ENCODE measurements around the gene GABPB1.

The GABPB1 gene

DNA sequence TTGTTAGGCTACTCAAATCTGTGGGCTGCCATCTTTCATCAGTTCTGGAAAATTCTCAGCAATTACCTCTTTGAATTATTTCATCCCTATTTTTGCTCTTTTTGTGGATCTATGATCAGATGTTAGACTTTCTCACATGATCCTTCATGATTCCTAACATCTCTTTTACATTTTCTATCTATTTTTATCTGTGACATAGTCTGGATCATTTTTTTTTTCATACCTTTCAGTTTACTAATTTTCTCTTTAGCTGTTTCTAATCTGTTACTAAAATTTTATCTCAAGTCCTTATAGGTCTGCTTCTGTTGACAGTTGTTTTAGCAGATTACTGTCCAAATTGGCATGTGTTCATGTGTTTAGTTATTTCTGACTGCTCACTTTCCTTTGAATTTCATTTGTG, 47.2 kb downstream of the GABPB1 start:
- no peaks in the 10 kb centered on the region for H3K27me3 ChIP-seq (ENCODE audit: insufficient read depth, low read length, poor library complexity)
- no peak overlapping the region for H4K8ac ChIP-seq (ENCODE audit: low read depth, low read length)
- no peak overlapping the region for H2AK5ac ChIP-seq (ENCODE audit: low read length)
- no peaks in the 10 kb centered on the region for H3K79me1 ChIP-seq (ENCODE audit: low read length)
- H2BK15ac ChIP-seq (replicated peaks; ENCODE audit: low read depth): no peak overlapping the region
- H3K23ac ChIP-seq (ENCODE audit: low read length): no peak overlapping the region
- DNase-seq: no peak
- no peak overlapping the region for H3K4me2 ChIP-seq (ENCODE audit: low read length)
- no peaks in the 10 kb centered on the region for H3K4me1 ChIP-seq (ENCODE audit: control insufficient read depth, low read depth, low read length)
- H3K27ac ChIP-seq (ENCODE audit: low read depth, low read length): no peak overlapping the region
- no peaks in the 10 kb centered on the region for H3K36me3 ChIP-seq (ENCODE audit: control insufficient read depth, insufficient read depth, low read length)
- no peak overlapping the region for H2BK120ac ChIP-seq (ENCODE audit: low read depth, low read length)
- no peak overlapping the region for H4K5ac ChIP-seq (ENCODE audit: low read length)
- H3K9ac ChIP-seq (ENCODE audit: low read length): no peak overlapping the region
- no peak overlapping the region for H3K4ac ChIP-seq (ENCODE audit: low read depth, low read length)
- H3K18ac ChIP-seq (ENCODE audit: low read length): no peak overlapping the region
- no peaks in the 10 kb centered on the region for H3K79me2 ChIP-seq (ENCODE audit: control insufficient read depth, insufficient read depth, low read length)
- no peak overlapping the region for H2BK5ac ChIP-seq (ENCODE audit: low read length)
- no peak overlapping the region for H3K4me3 ChIP-seq (ENCODE audit: low read length)
- no peak overlapping the region for H3K56ac ChIP-seq (ENCODE audit: low read length)

DNA sequence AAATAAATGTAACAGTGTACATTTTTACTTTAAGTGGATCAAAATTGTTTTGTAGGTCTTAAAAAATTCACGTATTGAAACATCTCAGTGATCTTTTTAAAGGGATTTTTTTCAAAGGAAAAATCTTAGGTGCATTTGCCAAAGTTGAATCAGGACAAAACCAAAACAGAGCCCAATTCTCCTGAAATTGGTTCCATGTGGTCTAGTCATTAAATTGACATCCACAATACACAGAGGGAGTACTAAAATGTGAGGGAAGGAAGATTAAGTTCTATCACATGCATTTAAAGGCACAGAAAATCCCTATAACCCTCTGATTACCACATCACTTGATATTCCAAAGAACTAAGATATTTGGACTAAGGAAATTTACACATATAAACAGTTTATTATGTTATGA, 50.2 kb downstream of the GABPB1 start:
- Histone ChIP-seq H3K79me2 (ENCODE audit: control insufficient read depth, insufficient read depth, low read length) (no peaks in the 10 kb centered on the region), H3K18ac (ENCODE audit: low read length) (no peak overlapping the region), H2BK15ac (replicated peaks; ENCODE audit: low read depth) (no peak overlapping the region), H3K56ac (ENCODE audit: low read length) (no peak overlapping the region), H2BK120ac (ENCODE audit: low read depth, low read length) (no peak overlapping the region), H3K4ac (ENCODE audit: low read depth, low read length) (no peak overlapping the region), H3K79me1 (ENCODE audit: low read length) (no peaks in the 10 kb centered on the region), H3K9ac (ENCODE audit: low read length) (no peak overlapping the region), H4K8ac (ENCODE audit: low read depth, low read length) (no peak overlapping the region), H3K27me3 (ENCODE audit: insufficient read depth, low read length, poor library complexity) (no peaks in the 10 kb centered on the region), H2BK5ac (ENCODE audit: low read length) (no peak overlapping the region), H3K36me3 (ENCODE audit: control insufficient read depth, insufficient read depth, low read length) (no peaks in the 10 kb centered on the region), H3K4me3 (ENCODE audit: low read length) (no peak overlapping the region), H3K4me2 (ENCODE audit: low read length) (no peak overlapping the region), H4K5ac (ENCODE audit: low read length) (no peak overlapping the region), H3K27ac (ENCODE audit: low read depth, low read length) (no peak overlapping the region), H3K4me1 (ENCODE audit: control insufficient read depth, low read depth, low read length) (no peaks in the 10 kb centered on the region), H2AK5ac (ENCODE audit: low read length) (no peak overlapping the region), H3K23ac (ENCODE audit: low read length) (no peak overlapping the region)
- no peak for DNase-seq
- WGBS (ENCODE audit: extremely low coverage, insufficient coverage, low lambda C conversion rate): no CpG with 5 or more reads among the region's 1 CpG

DNA sequence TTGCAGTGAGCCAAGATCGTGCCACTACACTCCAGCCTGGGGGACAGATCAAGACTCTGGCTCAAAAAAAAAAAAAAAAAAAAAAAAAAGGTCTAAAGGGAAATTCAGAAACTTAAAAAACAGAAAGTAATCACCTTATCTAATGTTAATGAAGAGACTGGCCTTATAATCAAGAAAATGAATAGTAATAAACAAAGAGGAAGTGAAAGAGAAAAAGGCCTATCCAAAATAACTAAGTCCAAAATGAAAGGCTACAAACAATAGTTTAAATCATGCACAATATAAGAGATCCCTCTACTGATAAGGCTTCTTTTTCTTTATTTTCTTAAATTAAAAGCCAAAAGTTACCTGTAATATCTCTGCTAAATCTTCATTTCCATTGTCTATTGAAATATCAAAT, 52.4 kb downstream of the GABPB1 start:
- H3K18ac ChIP-seq (ENCODE audit: low read length): no peak overlapping the region
- no peaks in the 10 kb centered on the region for H3K36me3 ChIP-seq (ENCODE audit: control insufficient read depth, insufficient read depth, low read length)
- no peak overlapping the region for H3K9ac ChIP-seq (ENCODE audit: low read length)
- H3K23ac ChIP-seq (ENCODE audit: low read length): no peak overlapping the region
- no peak overlapping the region for H3K4ac ChIP-seq (ENCODE audit: low read depth, low read length)
- H3K4me2 ChIP-seq (ENCODE audit: low read length): no peak overlapping the region
- H3K4me3 ChIP-seq (ENCODE audit: low read length): no peak overlapping the region
- no peak overlapping the region for H3K27ac ChIP-seq (ENCODE audit: low read depth, low read length)
- H2AK5ac ChIP-seq (ENCODE audit: low read length): no peak overlapping the region
- H3K56ac ChIP-seq (ENCODE audit: low read length): no peak overlapping the region
- H4K5ac ChIP-seq (ENCODE audit: low read length): no peak overlapping the region
- H2BK15ac ChIP-seq (replicated peaks; ENCODE audit: low read depth): no peak overlapping the region
- H3K4me1 ChIP-seq (ENCODE audit: control insufficient read depth, low read depth, low read length): no peaks in the 10 kb centered on the region
- no peak overlapping the region for H2BK5ac ChIP-seq (ENCODE audit: low read length)
- no peak for DNase-seq
- WGBS (ENCODE audit: extremely low coverage, insufficient coverage, low lambda C conversion rate): no CpG with 5 or more reads among the region's 1 CpG
- no peak overlapping the region for H2BK120ac ChIP-seq (ENCODE audit: low read depth, low read length)
- H3K79me2 ChIP-seq (ENCODE audit: control insufficient read depth, insufficient read depth, low read length): no peaks in the 10 kb centered on the region
- H3K27me3 ChIP-seq (ENCODE audit: insufficient read depth, low read length, poor library complexity): no peaks in the 10 kb centered on the region
- no peak overlapping the region for H4K8ac ChIP-seq (ENCODE audit: low read depth, low read length)
- no peaks in the 10 kb centered on the region for H3K79me1 ChIP-seq (ENCODE audit: low read length)

DNA sequence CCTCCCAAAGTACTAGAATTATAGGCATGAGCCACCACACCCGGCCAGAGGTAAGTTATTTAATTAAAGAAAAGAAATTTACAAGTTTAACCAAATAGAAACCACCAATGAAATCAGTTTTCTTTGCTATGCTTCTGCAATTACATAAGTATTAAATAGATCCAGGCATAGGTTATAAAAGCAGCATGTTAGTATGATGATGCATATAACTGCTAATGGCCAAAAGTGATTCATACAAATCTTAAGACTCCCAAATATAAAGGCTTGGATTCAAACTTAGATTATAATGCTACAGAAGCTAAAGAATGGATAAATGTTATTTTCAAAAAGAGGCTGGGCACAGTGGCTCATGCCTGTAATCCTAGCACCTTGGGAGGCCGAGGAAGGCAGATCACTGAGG, 56.7 kb downstream of the GABPB1 start:
- Histone ChIP-seq H2AK5ac (ENCODE audit: low read length) (no peak overlapping the region), H3K36me3 (ENCODE audit: control insufficient read depth, insufficient read depth, low read length) (no peaks in the 10 kb centered on the region), H3K23ac (ENCODE audit: low read length) (no peak overlapping the region), H3K79me1 (ENCODE audit: low read length) (no peaks in the 10 kb centered on the region), H4K5ac (ENCODE audit: low read length) (no peak overlapping the region), H3K4me1 (ENCODE audit: control insufficient read depth, low read depth, low read length) (no peaks in the 10 kb centered on the region), H3K9ac (ENCODE audit: low read length) (no peak overlapping the region), H3K27me3 (ENCODE audit: insufficient read depth, low read length, poor library complexity) (no peaks in the 10 kb centered on the region), H2BK15ac (replicated peaks; ENCODE audit: low read depth) (no peak overlapping the region), H4K8ac (ENCODE audit: low read depth, low read length) (no peak overlapping the region), H3K18ac (ENCODE audit: low read length) (no peak overlapping the region), H3K27ac (ENCODE audit: low read depth, low read length) (no peak overlapping the region), H2BK5ac (ENCODE audit: low read length) (no peak overlapping the region), H2BK120ac (ENCODE audit: low read depth, low read length) (no peak overlapping the region), H3K56ac (ENCODE audit: low read length) (no peak overlapping the region), H3K79me2 (ENCODE audit: control insufficient read depth, insufficient read depth, low read length) (no peaks in the 10 kb centered on the region), H3K4me2 (ENCODE audit: low read length) (no peak overlapping the region), H3K4me3 (ENCODE audit: low read length) (no peak overlapping the region), H3K4ac (ENCODE audit: low read depth, low read length) (no peak overlapping the region)
- no CpG with 5 or more reads among the region's 2 CpGs for WGBS (ENCODE audit: extremely low coverage, insufficient coverage, low lambda C conversion rate)
- no peak for DNase-seq

DNA sequence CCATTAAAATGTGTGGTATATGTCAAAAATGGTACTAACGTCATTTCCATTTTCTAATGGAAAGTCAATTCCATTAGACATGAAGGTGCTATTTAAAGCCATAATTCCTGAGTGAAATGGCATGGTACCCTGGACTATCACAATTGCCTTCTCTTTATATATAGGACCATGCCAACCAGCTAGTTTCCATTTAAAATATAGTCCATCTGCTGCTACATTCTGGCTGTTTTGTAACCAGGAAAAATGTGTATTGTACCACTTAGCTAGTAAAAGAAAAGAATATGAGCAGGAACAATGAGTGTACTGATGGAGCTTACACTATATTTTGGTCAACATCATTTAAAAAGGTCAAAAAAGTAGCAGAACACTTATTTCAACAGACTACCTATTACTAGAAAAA, 59.0 kb downstream of the GABPB1 start:
- WGBS (ENCODE audit: extremely low coverage, insufficient coverage, low lambda C conversion rate): no CpG with 5 or more reads among the region's 1 CpG
- Histone ChIP-seq H3K79me1 (ENCODE audit: low read length) (no peaks in the 10 kb centered on the region), H3K4me1 (ENCODE audit: control insufficient read depth, low read depth, low read length) (no peaks in the 10 kb centered on the region), H3K9ac (ENCODE audit: low read length) (no peak overlapping the region), H2AK5ac (ENCODE audit: low read length) (no peak overlapping the region), H2BK120ac (ENCODE audit: low read depth, low read length) (no peak overlapping the region), H3K27ac (ENCODE audit: low read depth, low read length) (no peak overlapping the region), H4K8ac (ENCODE audit: low read depth, low read length) (no peak overlapping the region), H3K23ac (ENCODE audit: low read length) (no peak overlapping the region), H3K36me3 (ENCODE audit: control insufficient read depth, insufficient read depth, low read length) (no peaks in the 10 kb centered on the region), H3K27me3 (ENCODE audit: insufficient read depth, low read length, poor library complexity) (no peaks in the 10 kb centered on the region), H3K18ac (ENCODE audit: low read length) (no peak overlapping the region), H3K56ac (ENCODE audit: low read length) (no peak overlapping the region), H4K5ac (ENCODE audit: low read length) (no peak overlapping the region), H3K4me2 (ENCODE audit: low read length) (no peak overlapping the region), H3K79me2 (ENCODE audit: control insufficient read depth, insufficient read depth, low read length) (no peaks in the 10 kb centered on the region), H3K4ac (ENCODE audit: low read depth, low read length) (no peak overlapping the region), H2BK15ac (replicated peaks; ENCODE audit: low read depth) (no peak overlapping the region), H3K4me3 (ENCODE audit: low read length) (no peak overlapping the region), H2BK5ac (ENCODE audit: low read length) (no peak overlapping the region)
- DNase-seq: no peak

DNA sequence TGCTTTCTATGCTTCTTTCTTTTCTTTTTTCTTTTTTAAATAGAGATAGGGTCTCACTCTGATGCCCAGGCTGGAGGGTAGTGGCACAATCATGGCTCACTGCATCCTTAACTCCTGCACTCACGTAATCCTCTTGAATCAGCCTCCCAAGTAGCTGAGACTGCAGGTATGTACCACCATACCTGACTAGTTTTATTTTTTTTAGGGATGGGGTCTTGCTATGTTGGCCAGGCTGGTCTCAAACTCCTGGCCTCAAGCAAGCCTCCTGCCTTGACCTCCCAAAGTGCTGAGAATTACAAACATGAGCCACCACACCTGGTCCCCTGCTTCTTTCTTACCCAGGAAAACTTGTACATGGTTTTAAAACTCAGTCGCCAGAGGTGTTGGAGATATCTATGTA, 65.2 kb downstream of the GABPB1 start:
- Histone ChIP-seq H3K9ac (ENCODE audit: low read length) (no peak overlapping the region), H3K36me3 (ENCODE audit: control insufficient read depth, insufficient read depth, low read length) (no peaks in the 10 kb centered on the region), H3K4me3 (ENCODE audit: low read length) (no peak overlapping the region), H3K79me2 (ENCODE audit: control insufficient read depth, insufficient read depth, low read length) (no peaks in the 10 kb centered on the region), H4K8ac (ENCODE audit: low read depth, low read length) (no peak overlapping the region), H2BK15ac (replicated peaks; ENCODE audit: low read depth) (no peak overlapping the region), H2AK5ac (ENCODE audit: low read length) (no peak overlapping the region), H3K4me2 (ENCODE audit: low read length) (no peak overlapping the region), H3K79me1 (ENCODE audit: low read length) (no peaks in the 10 kb centered on the region), H3K27ac (ENCODE audit: low read depth, low read length) (no peak overlapping the region), H3K23ac (ENCODE audit: low read length) (no peak overlapping the region), H4K5ac (ENCODE audit: low read length) (no peak overlapping the region), H3K56ac (ENCODE audit: low read length) (no peak overlapping the region), H2BK120ac (ENCODE audit: low read depth, low read length) (no peak overlapping the region), H3K27me3 (ENCODE audit: insufficient read depth, low read length, poor library complexity) (no peaks in the 10 kb centered on the region), H2BK5ac (ENCODE audit: low read length) (no peak overlapping the region), H3K18ac (ENCODE audit: low read length) (no peak overlapping the region), H3K4me1 (ENCODE audit: control insufficient read depth, low read depth, low read length) (no peaks in the 10 kb centered on the region), H3K4ac (ENCODE audit: low read depth, low read length) (no peak overlapping the region)
- no CpG with 5 or more reads among the region's 2 CpGs for WGBS (ENCODE audit: extremely low coverage, insufficient coverage, low lambda C conversion rate)
- DNase-seq: no peak

Measured in mesendoderm (in vitro differentiated cells).